AG04449 (cell line): ENCODE results near the gene MAGEA2.
"Not testable (repeated sequence)": the region's sequence is repeated elsewhere in the genome, so short reads cannot be mapped to it uniquely, and the experiment has no call there.

Experiments
- CTCF ChIA-PET: fragments of 350-600 bp; formaldehyde crosslinking; extraction: SDS; loops from one replicate; lab custom pipeline; 2021; ENCODE audit warnings: antibody characterized with exemption; lab: Yijun Ruan, JAX
- POLR2A ChIA-PET: fragments of 400-600, 350-600 bp; formaldehyde crosslinking; extraction: SDS; loops from one replicate; lab custom pipeline; 2020; ENCODE audit warnings: antibody characterized with exemption, inconsistent platforms; lab: Yijun Ruan, JAX
- DNase-seq: peaks from one replicate; pipeline ENCODE4 v3.0.0-alpha.2; 2010; ENCODE audit warnings: low read depth, low spot score
- H3K4me3 ChIP-seq: 2 replicates; pipeline ENCODE4 v1.5.1; 2011; ENCODE audit warnings: low read depth, mild to moderate bottlenecking, control low read depth, low read length
- CTCF ChIP-seq: IDR thresholded peaks from one replicate; pipeline ENCODE4 v1.5.1; 2011; ENCODE audit warnings: mild to moderate bottlenecking, moderate library complexity, low read length, control low read depth, inconsistent platforms; ENCODE audit not compliant: insufficient read depth; ENCODE audit errors: missing control alignments

The MAGEA2 gene

GRCh38 chrX:152735860-152736511, 17.7 kb downstream of the MAGEA2 start:
- no peak overlapping the region for H3K4me3 ChIP-seq
- no peak for TF ChIP-seq CTCF
- no peak for DNase-seq
- POLR2A ChIA-PET = no interaction called here
- CTCF ChIA-PET = no interaction called here

- no peak for TF ChIP-seq CTCF
- H3K4me3 ChIP-seq = no peak overlapping the region
- no peak for DNase-seq
- ChIA-PET CTCF (no interaction called here), POLR2A (no interaction called here)
Observed at GRCh38 chrX:152735101-152735500, 18.5 kb downstream of the MAGEA2 start.

- POLR2A ChIA-PET, CTCF ChIA-PET, DNase-seq, H3K4me3 ChIP-seq: not testable (repeated sequence)
Observed at GRCh38 chrX:152734143-152734858, 19.3 kb downstream of the MAGEA2 start.

GRCh38 chrX:152733261-152733975, 20.2 kb downstream of the MAGEA2 start, which contains the start of the genes CSAG1 and MAGEA12:
CSAG1 (minus strand) TSS chrX:152733721; CDS start chrX:152732460, 1,261 bp downstream.
MAGEA12 (plus strand) TSS chrX:152733757; CDS start chrX:152736162, 2,405 bp downstream.
- H3K4me3 ChIP-seq = no peak within 1 kb of the TSS
- TF ChIP-seq CTCF = no peak
- POLR2A ChIA-PET = no interaction called here
- no peak for DNase-seq
- CTCF ChIA-PET = no interaction called here

GRCh38 chrX:152725409-152725808, 28.2 kb downstream of the MAGEA2 start:
- no peak for DNase-seq
- CTCF ChIA-PET = no interaction called here
- H3K4me3 ChIP-seq = no peak overlapping the region
- POLR2A ChIA-PET = no interaction called here
- no peak for TF ChIP-seq CTCF

GRCh38 chrX:152713815-152714787, 39.5 kb downstream of the MAGEA2 start, which contains the start of gene MAGEA2B:
MAGEA2B (plus strand) TSS chrX:152714628; CDS start chrX:152717107, 2,479 bp downstream.
- CTCF ChIA-PET, POLR2A ChIA-PET: not testable (repeated sequence)

GRCh38 chrX:152713195-152713594, 40.4 kb downstream of the MAGEA2 start:
- H3K4me3 ChIP-seq, POLR2A ChIA-PET, DNase-seq, CTCF ChIA-PET: not testable (repeated sequence)

More at GRCh38 chrX:152713815-152714787, 39.5 kb downstream of the MAGEA2 start, which contains the start of gene MAGEA2B:
- not testable (repeated sequence) for H3K4me3 ChIP-seq, DNase-seq

GRCh38 chrX:152709173-152709572, 44.5 kb downstream of the MAGEA2 start, which contains the start of gene CSAG2:
CSAG2 (minus strand) TSS chrX:152709273; CDS start chrX:152709112, 161 bp downstream.
- CTCF ChIA-PET, H3K4me3 ChIP-seq, POLR2A ChIA-PET, DNase-seq: not testable (repeated sequence)

GRCh38 chrX:152706500-152706899, 47.1 kb downstream of the MAGEA2 start:
- DNase-seq, H3K4me3 ChIP-seq, POLR2A ChIA-PET, CTCF ChIA-PET: not testable (repeated sequence)

GRCh38 chrX:152700390-152700789, 53.3 kb downstream of the MAGEA2 start:
- DNase-seq, CTCF ChIA-PET, POLR2A ChIA-PET, H3K4me3 ChIP-seq: not testable (repeated sequence)
